Stimulated activated CD8-positive, alpha-beta memory T cell treated with anti-CD3 and anti-CD28 coated beads, Interleukin-12 subunit alpha, Interleukin-12 subunit beta, amount 100 ng/mL, for 1 hour (primary cell): ENCODE results near the gene CST6.
"Not testable (repeated sequence)": the region's sequence is repeated elsewhere in the genome, so short reads cannot be mapped to it uniquely, and the experiment has no call there.

Experiments
- DNase-seq: peaks from one replicate; pipeline ENCODE4 v3.0.0-alpha.2; 2020; ENCODE audit warnings: low read depth

CST6 gene

GRCh38 chr11:66015454-66015881, 3.7 kb downstream of the CST6 start:
- no peak for DNase-seq

GRCh38 chr11:66015936-66016792, 4.4 kb downstream of the CST6 start:
- DNase-seq = no peak

GRCh38 chr11:66016793-66017177, 5.0 kb downstream of the CST6 start:
- no peak for DNase-seq

GRCh38 chr11:66017321-66017720, 5.5 kb downstream of the CST6 start:
- no peak for DNase-seq

DNA sequence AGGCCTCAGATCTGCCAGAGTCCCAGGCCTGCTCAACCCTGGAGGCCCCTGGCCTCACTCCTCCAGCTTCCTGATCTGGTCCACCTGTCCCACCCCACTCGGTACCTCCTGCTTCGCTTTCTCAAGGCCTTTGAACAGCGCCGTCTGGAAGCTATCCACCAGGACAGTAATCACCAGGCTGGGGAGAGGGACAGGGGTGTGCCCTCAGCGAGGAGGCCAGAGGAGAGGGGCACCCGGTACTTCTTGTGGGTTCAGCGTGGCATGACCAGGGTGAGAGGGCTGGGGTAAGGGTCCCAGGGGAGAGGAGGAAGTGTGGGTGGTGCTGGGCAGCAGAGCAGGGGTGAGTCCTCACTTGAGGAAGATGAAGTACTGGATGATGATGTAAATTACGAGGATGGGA, 8.4 kb downstream of the CST6 start:
- DNase-seq = no peak

- peak; percentile 15 for DNase-seq
Observed at GRCh38 chr11:66020618-66021357, 9.0 kb downstream of the CST6 start.

- peak; percentile 63 for DNase-seq
Observed at GRCh38 chr11:66022401-66023185, 10.8 kb downstream of the CST6 start.

- DNase-seq = not testable (repeated sequence)
Observed at GRCh38 chr11:66023186-66023440, 11.3 kb downstream of the CST6 start.

GRCh38 chr11:66026017-66026529, 14.3 kb downstream of the CST6 start, which contains the start of gene CATSPER1:
Gene CATSPER1, minus strand, starts transcription at chr11:66026479. Its CDS starts 100 bp downstream, at chr11:66026379.
- no peak for DNase-seq

GRCh38 chr11:66032957-66033735, 21.3 kb downstream of the CST6 start:
- DNase-seq = no peak

DNA sequence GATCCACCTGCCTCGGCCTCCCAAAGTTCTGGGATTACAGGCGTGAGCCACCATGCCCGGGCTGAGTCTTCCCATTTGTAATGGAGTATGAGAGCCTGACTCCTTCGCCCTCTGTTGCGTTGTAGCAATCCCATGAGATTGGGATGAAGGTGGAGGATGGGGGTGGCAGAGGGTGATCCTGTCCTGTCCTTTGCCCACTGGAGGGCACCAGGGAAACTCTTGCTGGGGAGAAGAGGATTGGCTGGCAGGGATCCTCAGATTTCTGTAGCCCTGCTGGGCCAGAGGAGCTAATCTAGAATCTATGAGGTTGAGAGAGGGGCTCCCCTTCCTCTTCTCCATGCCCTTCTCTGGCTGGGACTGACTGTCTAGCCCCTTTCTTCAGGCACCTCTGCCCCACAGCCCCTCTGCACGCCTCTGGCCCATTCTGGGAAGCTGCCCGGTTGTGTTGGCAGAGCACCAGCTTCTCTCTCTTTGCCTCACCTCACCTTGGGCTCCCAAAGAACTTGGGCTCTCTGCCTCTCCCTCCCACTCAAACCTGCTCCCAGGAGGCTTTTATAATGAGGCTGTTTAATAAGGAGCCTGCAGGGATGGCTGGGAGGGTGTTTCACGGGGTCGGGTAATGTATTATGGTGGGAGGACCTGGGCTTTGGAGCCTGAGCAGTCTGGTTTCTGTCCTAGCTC, 24.0 kb downstream of the CST6 start:
- no peak for DNase-seq

DNA sequence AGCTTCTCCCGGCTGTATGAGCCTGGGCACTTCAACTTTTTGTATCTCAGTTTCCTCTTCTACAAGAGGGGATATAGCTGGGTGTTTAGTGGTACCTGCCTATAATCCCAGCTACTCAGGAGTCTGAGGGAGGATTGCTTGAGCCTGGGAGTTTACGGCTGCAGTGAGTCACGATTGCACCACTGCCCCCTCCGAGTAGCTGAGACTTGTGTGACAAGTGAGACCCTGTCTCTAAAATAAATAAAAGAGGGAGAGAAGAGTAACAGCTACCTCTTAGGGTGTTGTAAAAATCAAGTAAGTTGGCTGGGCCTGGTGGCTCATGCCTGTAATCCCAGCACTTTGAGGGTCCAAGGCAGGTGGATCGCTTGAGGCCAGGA, 24.5 kb downstream of the CST6 start:
- DNase-seq = no peak

DNA sequence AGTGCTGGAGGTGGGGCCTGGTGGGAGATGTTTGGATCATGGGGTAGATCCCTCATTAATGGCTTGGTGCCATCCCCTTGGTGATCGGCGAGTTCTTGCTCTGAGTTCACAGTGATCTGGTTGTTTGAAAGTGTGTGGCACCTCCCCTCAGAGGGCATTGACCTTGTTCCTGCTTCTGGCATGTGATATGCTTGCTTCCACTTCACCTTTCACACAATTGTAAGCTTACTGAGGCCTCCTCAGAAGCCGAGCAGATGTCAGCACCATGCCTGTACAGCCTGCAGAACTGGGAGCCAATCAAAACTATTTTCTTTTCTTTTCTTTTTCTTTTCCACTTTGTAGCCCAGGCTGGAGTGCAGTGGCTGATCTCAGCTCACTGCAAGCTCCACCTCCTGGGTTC, 25.5 kb downstream of the CST6 start:
- DNase-seq = no peak

DNA sequence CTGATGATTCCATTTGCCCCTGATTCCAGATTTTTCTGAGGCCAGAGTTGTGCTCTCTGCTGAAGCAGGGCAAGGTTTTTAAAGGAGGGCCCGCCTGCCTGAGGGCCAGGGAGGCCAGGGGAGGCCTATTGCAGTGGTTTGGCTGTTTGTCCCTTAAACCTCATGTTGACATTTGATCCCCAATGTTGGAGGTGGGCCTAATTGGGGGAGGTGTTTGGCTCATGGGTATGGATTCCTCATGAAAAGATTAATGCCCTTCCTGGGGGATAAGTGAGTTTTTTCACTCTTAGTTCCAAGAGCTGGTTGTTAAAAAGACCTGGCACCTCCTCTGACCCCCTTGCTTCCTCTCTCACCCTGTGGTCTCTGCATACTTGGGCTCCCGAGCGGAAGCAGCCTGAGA, 28.0 kb downstream of the CST6 start:
- DNase-seq = no peak

- no peak for DNase-seq
Observed at GRCh38 chr11:66042227-66042995, 30.6 kb downstream of the CST6 start.

- DNase-seq = no peak
Observed at GRCh38 chr11:66042996-66043906, 31.4 kb downstream of the CST6 start.

GRCh38 chr11:66044757-66045156, 32.9 kb downstream of the CST6 start:
- DNase-seq = no peak

DNA sequence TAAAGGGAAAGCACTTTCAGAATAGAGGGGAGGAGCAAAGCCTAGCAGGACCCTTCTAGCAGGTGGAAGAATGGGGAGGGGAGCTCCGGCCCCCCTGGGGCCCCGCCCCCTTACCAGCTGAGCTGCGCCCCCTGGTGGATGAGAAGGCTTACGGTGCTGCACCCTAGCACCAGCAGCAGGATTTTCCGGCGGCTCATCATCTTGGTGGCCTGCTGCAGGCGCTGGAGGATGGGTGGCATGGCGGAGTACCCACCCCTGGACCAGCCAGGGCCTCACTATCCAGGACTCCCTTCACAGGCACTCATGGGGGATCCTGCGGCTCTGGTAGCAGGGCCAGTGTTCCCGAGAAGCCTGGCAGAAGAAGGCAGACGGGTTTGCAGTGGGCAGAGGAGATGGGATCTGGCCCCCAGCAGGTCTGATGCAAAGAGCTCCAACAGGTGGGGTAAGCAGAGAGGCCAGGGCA, 33.4 kb downstream of the CST6 start:
- DNase-seq = peak; percentile 78

GRCh38 chr11:66046901-66047300, 35.1 kb downstream of the CST6 start:
- DNase-seq = no peak
